Measurements from ENCODE around the gene SEMA4G. TPM values are rescaled to one million over a fixed set of nuclear protein-coding genes. Genes with fewer than 3 reads are reported as not detected.
A peak's percentile ranks its signal among the peaks of the same experiment; 100 is the strongest.

SEMA4G gene
- total and polyA plus RNA-seq, 2 of the 4 experiments (the other 2 are of a cell fraction) = 0.90 to 8.7 TPM

DNA sequence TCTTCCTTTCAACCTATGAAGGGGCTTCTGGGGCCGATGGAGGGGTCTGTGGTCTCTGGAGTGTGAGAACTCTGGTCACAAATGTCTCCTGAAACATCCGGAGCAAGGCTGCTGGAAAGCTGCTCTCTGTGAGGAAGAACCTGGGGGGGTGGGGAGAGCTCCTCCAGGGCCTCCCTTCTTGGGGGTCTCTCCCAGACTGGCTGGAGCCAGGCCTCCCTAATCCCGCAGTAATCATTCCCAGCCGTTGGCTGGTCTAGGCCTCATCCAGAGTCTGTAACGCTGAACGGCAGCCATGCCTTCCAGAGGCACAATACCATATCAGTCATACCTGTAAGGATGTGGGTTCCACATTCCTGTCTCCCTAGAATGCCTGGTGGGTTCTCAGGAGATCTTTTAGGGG is 25.9 kb downstream of the SEMA4G start:
- Histone ChIP-seq H2BK15ac (ENCODE audit: low read depth, low read length) (no peak overlapping the region), H3K14ac (replicated peaks; ENCODE audit: low read depth, low read length) (no peak overlapping the region), H3K9me1 (ENCODE audit: insufficient read depth, low read length) (peaks cover 4% of the 10 kb centered on the region; the same call in 1 of the 2 replicates), H3K27me3 (ENCODE audit: control insufficient read depth, insufficient read depth, low read length) (no peaks in the 10 kb centered on the region), H3K4me2 (ENCODE audit: low read depth, low read length) (no peak overlapping the region), H3K56ac (ENCODE audit: extremely low read depth, insufficient read depth, low read length) (no peak overlapping the region), H2AFZ (replicated peaks; ENCODE audit: low read length, poor library complexity) (no peak overlapping the region), H4K91ac (ENCODE audit: insufficient read depth, low read depth, low read length) (no peak overlapping the region), H2AK5ac (ENCODE audit: low read depth, low read length) (0 out of 2 replicates have a peak overlapping the region, but pooled peaks have one; percentile 14), H3K79me1 (ENCODE audit: low read depth in 1 of 2, low read length in 2 of 2) (peaks cover 13 to 28% of the 10 kb centered on the region in 2 experiments), H3K4ac (ENCODE audit: low read depth, low read length) (no peak overlapping the region), H3K23ac (ENCODE audit: low read depth, low read length) (no peak overlapping the region), H4K20me1 (ENCODE audit: insufficient read depth, low read length) (peaks cover 4% of the 10 kb centered on the region; the same call in 1 of the 2 replicates), H3K27ac (ENCODE audit: insufficient read depth, low read length) (no peak overlapping the region), H2BK5ac (ENCODE audit: low read depth, low read length, poor library complexity, severe bottlenecking) (no peak overlapping the region), H3K36me3 (ENCODE audit: control insufficient read depth, insufficient read depth, low read length) (peaks cover 16% of the 10 kb centered on the region), H2BK120ac (ENCODE audit: low read depth, low read length) (no peak overlapping the region), H3K4me1 (ENCODE audit: control insufficient read depth, insufficient read depth, low read length) (peaks cover 11% of the 10 kb centered on the region), H2AK9ac (replicated peaks; ENCODE audit: low read depth, low read length, poor library complexity) (no peak overlapping the region), H3K9me3 (ENCODE audit: control insufficient read depth, insufficient read depth, low read length) (no peaks in the 10 kb centered on the region), H4K8ac (ENCODE audit: low read depth in 2 of 2, low read length in 2 of 2) (no peak overlapping the region; a peak in 1 of 4 replicates), H3K18ac (ENCODE audit: low read depth, low read length) (no peak overlapping the region), H3K9ac (ENCODE audit: low read depth, low read length) (no peak overlapping the region), H4K5ac (ENCODE audit: low read depth, low read length) (no peak overlapping the region), H2BK20ac (ENCODE audit: low read depth, low read length) (no peak overlapping the region), H3K4me3 (ENCODE audit: insufficient read depth, low read depth, low read length) (no peak overlapping the region)
- dilution Hi-C loops (cut with HindIII; ENCODE audit: low sequenced_read_pairs, unreplicated experiment) (no loop called here), intact Hi-C loops (cut with micrococcal nuclease) (no loop called here), in situ Hi-C loops (cut with MboI; ENCODE audit: low sequenced_read_pairs) (no loop called here)
- CTCF ChIA-PET = interaction anchor here (2.9 kb wide), 1 partner anchor 19 kb away, joined by 18 read pairs; no protein-coding TSS in a partner anchor
- WGBS, 2 experiments (ENCODE audit: extremely low coverage in 2 of 2, insufficient read length in 1 of 2) = no CpG with 5 or more reads among the region's 6 CpGs
- ATAC-seq (ENCODE audit: low read depth) (no peak), DNase-seq (no peak)
- TF ChIP-seq BHLHE40 (IDR thresholded peaks at IDR 0.05; ENCODE audit: low read depth, low read length) (no peak), RAD21 (IDR thresholded peaks at IDR 0.05; ENCODE audit: low read length) (no peak), MAFK (IDR thresholded peaks at IDR 0.05; ENCODE audit: low read depth, low read length) (no peak), CEBPB (IDR thresholded peaks at IDR 0.05; ENCODE audit: low read depth, low read length) (no peak), RFX5 (IDR thresholded peaks at IDR 0.05; ENCODE audit: low read depth, low read length) (no peak), CHD1 (IDR thresholded peaks at IDR 0.05; ENCODE audit: low read depth, low read length) (no peak), MXI1 (IDR thresholded peaks at IDR 0.05; ENCODE audit: borderline replicate concordance, low read depth, low read length) (no peak), NFE2L2 (IDR thresholded peaks at IDR 0.05; ENCODE audit: low read depth, low read length) (no peak), RCOR1 (IDR thresholded peaks at IDR 0.05; ENCODE audit: insufficient replicate concordance, low read length) (no peak), FOS (IDR thresholded peaks at IDR 0.05; ENCODE audit: low read depth, low read length) (no peak), MAZ (IDR thresholded peaks at IDR 0.05; ENCODE audit: borderline replicate concordance, low read depth, low read length) (no peak), POLR2A (IDR thresholded peaks at IDR 0.05; ENCODE audit: low read depth, low read length) (no peak), SMC3 (IDR thresholded peaks at IDR 0.05; ENCODE audit: low read depth, low read length) (no peak)
- TF ChIP-seq, protein P1, sequence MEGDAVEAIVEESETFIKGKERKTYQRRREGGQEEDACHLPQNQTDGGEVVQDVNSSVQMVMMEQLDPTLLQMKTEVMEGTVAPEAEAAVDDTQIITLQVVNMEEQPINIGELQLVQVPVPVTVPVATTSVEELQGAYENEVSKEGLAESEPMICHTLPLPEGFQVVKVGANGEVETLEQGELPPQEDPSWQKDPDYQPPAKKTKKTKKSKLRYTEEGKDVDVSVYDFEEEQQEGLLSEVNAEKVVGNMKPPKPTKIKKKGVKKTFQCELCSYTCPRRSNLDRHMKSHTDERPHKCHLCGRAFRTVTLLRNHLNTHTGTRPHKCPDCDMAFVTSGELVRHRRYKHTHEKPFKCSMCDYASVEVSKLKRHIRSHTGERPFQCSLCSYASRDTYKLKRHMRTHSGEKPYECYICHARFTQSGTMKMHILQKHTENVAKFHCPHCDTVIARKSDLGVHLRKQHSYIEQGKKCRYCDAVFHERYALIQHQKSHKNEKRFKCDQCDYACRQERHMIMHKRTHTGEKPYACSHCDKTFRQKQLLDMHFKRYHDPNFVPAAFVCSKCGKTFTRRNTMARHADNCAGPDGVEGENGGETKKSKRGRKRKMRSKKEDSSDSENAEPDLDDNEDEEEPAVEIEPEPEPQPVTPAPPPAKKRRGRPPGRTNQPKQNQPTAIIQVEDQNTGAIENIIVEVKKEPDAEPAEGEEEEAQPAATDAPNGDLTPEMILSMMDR (conservative IDR thresholded peaks at IDR 0.05; ENCODE audit: low read depth, low read length) = no peak
- TF ChIP-seq, protein P2, sequence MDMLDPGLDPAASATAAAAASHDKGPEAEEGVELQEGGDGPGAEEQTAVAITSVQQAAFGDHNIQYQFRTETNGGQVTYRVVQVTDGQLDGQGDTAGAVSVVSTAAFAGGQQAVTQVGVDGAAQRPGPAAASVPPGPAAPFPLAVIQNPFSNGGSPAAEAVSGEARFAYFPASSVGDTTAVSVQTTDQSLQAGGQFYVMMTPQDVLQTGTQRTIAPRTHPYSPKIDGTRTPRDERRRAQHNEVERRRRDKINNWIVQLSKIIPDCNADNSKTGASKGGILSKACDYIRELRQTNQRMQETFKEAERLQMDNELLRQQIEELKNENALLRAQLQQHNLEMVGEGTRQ (IDR thresholded peaks at IDR 0.05; ENCODE audit: low read depth, low read length) = no peak
- BruUV-seq (replicated peaks) = no TSS peak
- POLR2A ChIA-PET (ENCODE audit: unreplicated experiment) = no interaction called here
